ENCODE results near the gene BCAS3.

Gene BCAS3

GRCh38 chr17:60941028-60941427 lies 263.4 kb downstream of the BCAS3 start:
- Histone ChIP-seq H3K79me2 (ENCODE audit: insufficient read depth, low read depth) (no peaks in the 10 kb centered on the region), H3K4me2 (no peak overlapping the region), H3K27ac (no peak overlapping the region), H3K36me3 (ENCODE audit: insufficient read depth) (no peaks in the 10 kb centered on the region), H2AFZ (ENCODE audit: low read depth) (no peak overlapping the region), H3K9ac (no peak overlapping the region), H3K4me1 (ENCODE audit: low read depth, poor library complexity, severe bottlenecking) (no peaks in the 10 kb centered on the region), H3K27me3 (ENCODE audit: insufficient read depth, low read depth) (no peaks in the 10 kb centered on the region), H3K4me3 (IDR thresholded peaks at IDR 0.05; ENCODE audit: insufficient read depth, low read depth, low read length) (no peak overlapping the region), H4K20me1 (ENCODE audit: insufficient read depth) (no peaks in the 10 kb centered on the region)
- no peak for TF ChIP-seq CTCF (conservative IDR thresholded peaks at IDR 0.05; ENCODE audit: low read depth, low read length)

- H3K79me2 ChIP-seq (ENCODE audit: insufficient read depth, low read depth): no peaks in the 10 kb centered on the region
These were observed 263.9 kb downstream of the BCAS3 start for GRCh38 chr17:60941571-60941970.

GRCh38 chr17:60944751-60945150 lies 267.1 kb downstream of the BCAS3 start:
- H3K4me1 ChIP-seq (ENCODE audit: low read depth, poor library complexity, severe bottlenecking): no peaks in the 10 kb centered on the region
- H2AFZ ChIP-seq (ENCODE audit: low read depth): no peak overlapping the region
- H3K4me2 ChIP-seq: no peak overlapping the region
- H3K79me2 ChIP-seq (ENCODE audit: insufficient read depth, low read depth): no peaks in the 10 kb centered on the region
- no peak for TF ChIP-seq CTCF (conservative IDR thresholded peaks at IDR 0.05; ENCODE audit: low read depth, low read length)
- H3K27me3 ChIP-seq (ENCODE audit: insufficient read depth, low read depth): no peaks in the 10 kb centered on the region
- H3K36me3 ChIP-seq (ENCODE audit: insufficient read depth): no peaks in the 10 kb centered on the region
- no peak overlapping the region for H3K9ac ChIP-seq
- no peak overlapping the region for H3K27ac ChIP-seq
- no peak overlapping the region for H3K4me3 ChIP-seq (IDR thresholded peaks at IDR 0.05; ENCODE audit: insufficient read depth, low read depth, low read length)
- H4K20me1 ChIP-seq (ENCODE audit: insufficient read depth): no peaks in the 10 kb centered on the region

More at GRCh38 chr17:60941571-60941970, 263.9 kb downstream of the BCAS3 start:
- Histone ChIP-seq H3K27me3 (ENCODE audit: insufficient read depth, low read depth) (no peaks in the 10 kb centered on the region), H2AFZ (ENCODE audit: low read depth) (no peak overlapping the region), H3K36me3 (ENCODE audit: insufficient read depth) (no peaks in the 10 kb centered on the region), H3K4me1 (ENCODE audit: low read depth, poor library complexity, severe bottlenecking) (no peaks in the 10 kb centered on the region), H3K4me2 (no peak overlapping the region), H3K4me3 (IDR thresholded peaks at IDR 0.05; ENCODE audit: insufficient read depth, low read depth, low read length) (no peak overlapping the region), H3K9ac (no peak overlapping the region), H4K20me1 (ENCODE audit: insufficient read depth) (no peaks in the 10 kb centered on the region), H3K27ac (no peak overlapping the region)
- TF ChIP-seq CTCF (conservative IDR thresholded peaks at IDR 0.05; ENCODE audit: low read depth, low read length): no peak

GRCh38 chr17:60947100-60947499 lies 269.4 kb downstream of the BCAS3 start:
- Histone ChIP-seq H2AFZ (ENCODE audit: low read depth) (no peak overlapping the region), H3K79me2 (ENCODE audit: insufficient read depth, low read depth) (no peaks in the 10 kb centered on the region), H3K9ac (no peak overlapping the region), H3K4me2 (no peak overlapping the region), H3K27me3 (ENCODE audit: insufficient read depth, low read depth) (no peaks in the 10 kb centered on the region), H3K27ac (no peak overlapping the region), H3K36me3 (ENCODE audit: insufficient read depth) (no peaks in the 10 kb centered on the region), H4K20me1 (ENCODE audit: insufficient read depth) (no peaks in the 10 kb centered on the region), H3K4me3 (IDR thresholded peaks at IDR 0.05; ENCODE audit: insufficient read depth, low read depth, low read length) (no peak overlapping the region), H3K4me1 (ENCODE audit: low read depth, poor library complexity, severe bottlenecking) (no peaks in the 10 kb centered on the region)
- no peak for TF ChIP-seq CTCF (conservative IDR thresholded peaks at IDR 0.05; ENCODE audit: low read depth, low read length)

All from KMS-11 (cell line).